SU-DHL-6 (cell line): Measurements from ENCODE around the gene DST.

Experiments used
- CTCF ChIP-seq: fragments of 200-600 bp; sonication (generic); IDR thresholded peaks from one replicate; pipeline ENCODE4 v1.5.1; 2017; ENCODE audit warnings: antibody characterized with exemption, mild to moderate bottlenecking, low read length, moderate library complexity; ENCODE audit not compliant: insufficient read depth, poor library complexity, severe bottlenecking
- EZH2phosphoT487 ChIP-seq: fragments of 200-600 bp; sonication (generic), shearing (Covaris generic); conservative IDR thresholded peaks from 2 replicates; pipeline ENCODE4 v1.6.1; 2018; ENCODE audit warnings: mild to moderate bottlenecking, antibody characterized with exemption, low read length, moderate library complexity, mixed read lengths

GRCh38 chr6:56525974-56526789 is 116.5 kb downstream of the DST start:
- TF ChIP-seq CTCF (no peak), EZH2phosphoT487 (no peak)
